KBM-7 (cell line): ENCODE data around the gene ARL2BP.
"Not testable (repeated sequence)": the region's sequence is repeated elsewhere in the genome, so short reads cannot be mapped to it uniquely, and the experiment has no call there.

Source experiments
- DNase-seq: peaks from one replicate; pipeline ENCODE4 v3.0.0-alpha.2; 2015
- in situ Hi-C: fragments of 300-500 bp; cut with MboI; formaldehyde crosslinking; loops from 2 replicates; pipeline ENCODE4 v1.14.3; 2020; ENCODE audit warnings: low sequenced_read_pairs, low pct_unique_long_range_greater_than_20kb, mixed read lengths

The ARL2BP gene

DNA sequence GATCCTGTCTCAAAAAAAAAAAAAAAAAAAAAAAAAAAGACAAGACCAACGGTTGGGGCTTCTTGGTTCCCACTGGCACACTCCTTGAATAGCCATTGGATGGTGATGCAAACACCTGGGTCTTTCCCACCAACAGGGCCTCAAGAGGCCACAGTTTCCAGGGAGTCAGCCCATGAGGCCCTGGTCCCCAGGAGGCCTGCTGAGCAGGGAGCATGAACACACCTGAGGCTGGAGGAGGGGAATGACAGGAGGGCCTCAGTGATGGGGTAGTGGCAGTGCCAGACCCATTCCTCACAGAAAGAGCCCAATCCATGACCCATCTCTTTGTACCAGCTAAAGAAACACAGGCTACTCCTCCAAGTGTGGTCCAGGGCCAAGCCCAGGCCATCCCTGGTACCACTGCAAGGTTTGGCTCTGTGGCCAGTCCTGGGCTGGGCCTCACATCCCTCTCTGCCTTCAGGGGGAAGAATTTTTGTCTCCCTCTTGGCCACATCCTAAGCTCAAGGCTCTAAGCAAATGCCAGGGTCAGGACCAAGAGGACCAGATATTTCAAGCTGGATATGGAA lies 13.9 kb downstream of the ARL2BP start:
- in situ Hi-C loops, result no loop called here
- no peak for DNase-seq

DNA sequence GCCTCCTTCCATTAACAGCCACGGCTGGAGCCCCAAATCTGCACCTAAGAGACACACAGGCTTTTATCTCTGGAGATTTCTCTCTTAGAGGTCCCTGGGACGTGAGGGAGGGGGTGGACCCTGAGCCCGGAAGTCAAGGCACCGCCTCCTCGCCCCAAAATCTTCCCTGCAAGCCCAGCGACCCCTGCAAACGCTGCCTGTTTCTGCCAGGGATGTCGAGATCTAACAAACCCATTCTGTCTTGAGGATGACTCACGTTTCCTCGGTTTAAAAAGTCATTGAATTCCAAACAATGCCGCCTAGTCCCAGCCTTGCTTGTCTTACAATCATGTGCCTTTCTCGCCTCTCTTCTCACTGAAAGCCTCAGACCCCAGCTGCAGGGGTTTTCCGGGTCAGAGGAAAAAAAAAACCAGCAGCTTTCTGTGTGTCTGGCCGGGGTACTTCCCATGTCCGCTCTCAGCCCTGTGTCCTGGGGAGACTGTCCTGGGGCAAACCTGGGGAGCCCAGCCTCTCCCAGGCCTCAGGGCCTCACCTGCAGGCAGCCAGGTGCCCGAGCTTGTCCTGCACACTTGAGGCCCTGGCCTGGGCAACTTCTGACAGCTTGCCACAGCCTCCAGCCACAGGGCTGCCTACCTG lies 15.4 kb downstream of the ARL2BP start:
- in situ Hi-C loops, result no loop called here
- no peak for DNase-seq

DNA sequence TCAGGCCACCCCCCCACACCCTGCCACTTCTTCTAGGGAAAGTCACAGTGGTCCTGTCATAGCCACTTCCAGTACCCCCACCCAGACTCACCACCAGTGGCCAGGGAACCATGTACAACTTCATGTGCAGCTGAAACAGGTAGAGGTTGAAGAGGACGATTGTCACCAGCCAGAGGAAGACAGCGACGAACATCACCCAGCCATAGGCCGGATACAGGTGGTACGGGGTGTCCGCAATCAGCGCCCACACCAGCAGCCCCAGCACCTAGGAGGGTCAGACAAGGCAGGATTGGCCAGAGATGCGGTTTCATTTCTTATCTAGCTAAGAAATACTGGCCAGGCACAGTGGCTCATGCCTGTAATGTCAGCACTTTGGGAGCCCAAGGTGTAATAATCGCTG lies 16.7 kb downstream of the ARL2BP start:
- no peak for DNase-seq
- in situ Hi-C loops, result no loop called here

DNA sequence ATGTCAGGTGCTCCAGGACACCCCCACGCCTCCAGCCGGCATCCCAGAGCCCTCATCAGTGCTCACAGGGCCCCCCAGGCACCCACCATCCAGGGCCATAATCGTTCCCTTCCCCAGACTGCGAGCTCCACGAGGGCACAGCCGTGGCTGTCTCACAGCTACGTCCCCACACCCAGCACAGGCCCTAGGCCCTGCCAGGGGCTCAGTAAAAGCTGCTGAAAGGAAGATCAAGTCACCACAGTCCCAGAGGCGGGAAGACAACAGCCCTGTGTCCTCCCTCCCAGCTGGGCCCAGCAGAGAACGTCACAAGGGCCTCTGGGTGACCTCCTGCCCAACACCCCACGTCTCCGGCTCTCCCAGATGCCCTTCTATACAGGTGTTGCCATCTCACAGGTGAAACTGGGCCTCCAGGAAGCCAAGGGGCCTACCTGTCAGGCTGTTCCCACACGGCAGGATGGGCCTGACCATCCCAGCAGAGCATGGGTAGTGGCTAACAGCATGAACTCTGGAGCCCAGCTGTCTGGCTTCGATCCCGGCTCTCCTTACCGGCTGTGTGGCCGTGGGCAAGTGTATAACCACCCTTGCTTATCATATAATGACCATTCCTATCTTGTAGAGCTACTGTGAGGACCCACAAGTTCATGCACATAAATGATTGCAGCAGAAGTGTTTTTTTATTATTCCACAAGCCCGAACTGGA lies 17.9 kb downstream of the ARL2BP start:
- in situ Hi-C loops, result no loop called here
- DNase-seq, result no peak

DNA sequence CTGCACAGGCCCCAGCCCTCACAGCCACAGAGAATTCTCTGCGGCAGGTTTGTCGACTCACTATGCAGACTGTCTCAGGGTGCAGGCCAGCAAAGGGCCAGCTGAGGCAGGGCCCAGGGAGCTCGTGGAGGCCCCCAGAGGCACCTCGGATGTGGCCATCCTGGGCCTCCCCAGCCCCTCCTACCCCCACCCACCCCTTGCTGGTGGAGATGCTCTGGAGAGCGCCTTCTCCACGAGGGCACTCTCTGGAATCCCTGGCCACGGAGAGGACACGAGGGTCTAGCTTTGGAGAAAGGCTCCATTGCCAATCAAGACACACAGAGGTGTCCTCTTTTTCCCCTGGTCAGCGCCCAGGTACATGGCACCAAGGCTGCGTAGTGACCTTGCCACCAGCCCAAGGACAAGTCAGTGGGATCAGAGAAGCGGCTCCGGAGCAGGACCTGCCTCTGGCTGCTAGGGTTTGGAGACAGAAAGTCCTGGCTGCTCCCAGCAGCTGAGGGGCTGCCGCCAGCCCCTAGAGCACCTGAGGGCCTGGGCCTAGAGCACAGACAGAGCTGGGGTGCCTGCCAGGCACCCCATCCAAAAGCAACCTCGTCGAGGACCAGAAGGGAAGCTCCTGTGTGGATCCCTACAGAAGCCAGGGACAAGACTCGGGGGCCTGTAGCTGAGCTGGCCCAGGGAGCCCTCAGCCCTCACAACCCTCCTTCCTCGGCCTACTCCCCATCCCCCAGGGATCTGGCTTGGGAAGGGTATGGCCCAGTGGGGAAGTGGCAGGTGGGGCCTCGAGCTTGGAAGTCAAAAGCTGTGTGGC lies 18.7 kb downstream of the ARL2BP start:
- DNase-seq, result no peak
- in situ Hi-C loops, result no loop called here

DNA sequence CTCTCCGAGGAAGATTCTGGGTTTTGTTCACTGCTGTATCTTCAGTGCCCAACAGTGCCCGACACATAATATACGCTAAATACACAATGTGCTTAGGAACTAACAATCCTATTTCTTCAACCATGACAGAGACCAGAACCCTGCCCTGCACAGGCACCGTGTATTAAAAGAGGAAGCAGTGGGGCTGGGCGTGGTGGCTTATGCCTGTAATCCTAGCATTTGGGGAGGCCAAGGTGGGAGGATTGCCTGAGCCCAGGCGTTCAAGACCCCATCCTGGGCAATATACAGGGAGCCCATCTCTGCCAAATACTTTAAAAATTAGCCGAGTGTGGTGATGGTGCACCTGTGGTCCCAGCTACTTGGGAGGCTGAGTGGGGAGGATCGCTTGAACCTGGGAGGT lies 19.3 kb downstream of the ARL2BP start:
- in situ Hi-C loops, result no loop called here
- no peak for DNase-seq

DNA sequence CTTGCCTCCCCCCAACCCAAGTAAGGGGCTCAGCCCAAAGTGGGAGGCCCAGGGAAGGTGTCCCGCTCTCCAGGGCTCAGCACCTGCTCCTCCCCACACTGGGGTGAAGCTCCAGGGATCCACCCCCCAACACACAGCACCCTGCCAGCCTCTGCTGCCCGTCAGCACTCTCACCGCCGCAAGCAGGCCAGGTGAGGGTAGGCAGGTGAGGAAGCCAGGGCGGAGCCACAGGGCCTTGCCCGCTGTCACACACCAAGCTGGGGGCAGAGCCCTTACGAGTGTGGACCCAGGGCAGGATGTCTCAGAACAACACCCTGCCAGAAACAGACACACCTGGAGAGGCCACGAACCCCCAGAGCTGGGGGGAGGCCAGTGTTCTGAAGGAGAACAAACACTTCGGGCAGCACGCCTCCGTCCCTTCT lies 19.9 kb downstream of the ARL2BP start:
- DNase-seq, result no peak
- in situ Hi-C loops, result no loop called here

DNA sequence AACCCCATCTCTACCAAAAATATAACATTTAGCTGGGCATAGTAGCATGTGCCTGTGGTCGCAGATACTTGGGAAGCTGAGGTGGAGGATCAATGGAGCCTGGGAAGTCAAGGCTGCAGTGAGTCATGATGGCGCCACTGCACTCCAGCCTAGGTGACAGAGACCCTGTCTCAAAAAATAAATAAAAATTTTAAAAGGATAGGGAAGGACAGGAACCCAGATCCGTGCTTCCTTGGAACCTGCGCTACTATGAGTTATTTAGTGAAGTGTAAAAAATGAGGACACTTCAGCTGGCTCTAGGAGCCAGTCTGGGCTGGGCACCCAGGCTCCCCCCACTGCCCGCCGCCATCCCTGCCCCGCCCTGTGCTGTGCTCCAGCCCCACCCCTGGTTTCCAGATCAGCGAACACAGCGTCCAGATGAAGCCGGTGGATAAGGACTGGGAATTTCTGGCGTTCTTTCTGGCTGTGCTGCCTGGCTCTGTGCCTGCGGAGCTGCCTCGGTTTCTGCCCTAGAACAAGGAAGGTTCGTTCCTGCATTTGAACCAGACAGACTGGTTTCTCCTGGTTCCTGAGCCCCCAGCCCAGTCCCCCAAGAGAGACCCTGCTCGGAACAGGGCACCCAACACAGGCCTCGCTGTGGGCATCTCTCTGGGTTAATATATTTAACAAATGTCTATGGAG lies 20.9 kb downstream of the ARL2BP start:
- DNase-seq, result no peak

DNA sequence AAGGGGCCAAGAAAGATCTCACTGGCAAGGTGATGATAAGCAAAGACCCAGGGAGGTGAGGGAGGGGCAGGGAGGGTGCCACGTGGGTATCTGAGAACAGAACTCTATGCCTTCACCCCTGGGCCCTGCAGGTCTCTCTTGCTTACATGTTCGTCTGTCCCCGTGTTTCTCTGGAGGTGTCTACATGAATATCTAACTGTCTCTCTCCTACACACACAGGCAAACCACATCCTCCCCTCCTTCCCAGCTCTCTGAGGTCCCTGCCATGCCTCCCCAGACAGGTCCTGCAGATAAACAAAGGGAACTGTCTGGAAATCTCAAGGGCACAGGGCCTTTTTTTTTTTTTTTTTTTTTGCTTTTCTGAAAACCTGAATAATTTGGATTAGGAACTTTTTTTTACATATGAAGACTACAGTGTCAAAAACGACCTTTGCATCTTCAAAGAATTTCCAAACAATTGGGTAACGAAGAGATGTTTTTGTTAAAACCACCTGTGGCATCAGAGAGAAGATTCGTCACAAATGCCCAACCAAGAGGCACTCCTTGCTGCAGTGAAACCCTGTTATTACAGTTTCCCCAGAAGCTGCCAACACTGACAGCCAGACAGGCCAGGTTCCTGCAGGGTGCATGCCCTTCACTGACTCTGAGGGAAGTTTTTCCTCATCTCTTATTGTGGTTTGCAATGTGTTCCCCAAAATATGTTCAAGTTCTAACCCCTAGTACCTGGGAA lies 21.6 kb downstream of the ARL2BP start:
- in situ Hi-C loops, result no loop called here
- peak; percentile 62 for DNase-seq

More for the DNA sequence above, 20.9 kb downstream of the ARL2BP start:
- in situ Hi-C loops, result no loop called here

DNA sequence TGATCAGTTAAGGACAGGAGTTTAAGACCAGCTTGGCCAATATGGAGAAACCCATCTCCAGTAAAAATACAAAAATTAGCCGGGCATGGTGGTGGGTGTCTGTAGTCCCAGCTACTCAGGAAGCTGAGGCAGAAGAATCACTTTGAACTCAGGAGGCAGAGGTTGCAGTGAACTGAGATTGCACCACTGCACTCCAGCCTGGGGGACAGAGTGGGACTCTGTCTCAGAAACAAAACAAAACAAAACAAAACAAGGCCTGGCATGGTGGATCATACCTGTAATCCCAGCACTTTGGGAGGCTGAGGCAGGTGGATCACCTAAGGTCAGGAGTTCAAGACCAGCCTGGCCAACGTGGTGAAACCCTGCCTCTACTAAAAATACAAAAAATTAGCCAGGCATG lies 22.3 kb downstream of the ARL2BP start:
- DNase-seq, in situ Hi-C loops: not testable (repeated sequence)

DNA sequence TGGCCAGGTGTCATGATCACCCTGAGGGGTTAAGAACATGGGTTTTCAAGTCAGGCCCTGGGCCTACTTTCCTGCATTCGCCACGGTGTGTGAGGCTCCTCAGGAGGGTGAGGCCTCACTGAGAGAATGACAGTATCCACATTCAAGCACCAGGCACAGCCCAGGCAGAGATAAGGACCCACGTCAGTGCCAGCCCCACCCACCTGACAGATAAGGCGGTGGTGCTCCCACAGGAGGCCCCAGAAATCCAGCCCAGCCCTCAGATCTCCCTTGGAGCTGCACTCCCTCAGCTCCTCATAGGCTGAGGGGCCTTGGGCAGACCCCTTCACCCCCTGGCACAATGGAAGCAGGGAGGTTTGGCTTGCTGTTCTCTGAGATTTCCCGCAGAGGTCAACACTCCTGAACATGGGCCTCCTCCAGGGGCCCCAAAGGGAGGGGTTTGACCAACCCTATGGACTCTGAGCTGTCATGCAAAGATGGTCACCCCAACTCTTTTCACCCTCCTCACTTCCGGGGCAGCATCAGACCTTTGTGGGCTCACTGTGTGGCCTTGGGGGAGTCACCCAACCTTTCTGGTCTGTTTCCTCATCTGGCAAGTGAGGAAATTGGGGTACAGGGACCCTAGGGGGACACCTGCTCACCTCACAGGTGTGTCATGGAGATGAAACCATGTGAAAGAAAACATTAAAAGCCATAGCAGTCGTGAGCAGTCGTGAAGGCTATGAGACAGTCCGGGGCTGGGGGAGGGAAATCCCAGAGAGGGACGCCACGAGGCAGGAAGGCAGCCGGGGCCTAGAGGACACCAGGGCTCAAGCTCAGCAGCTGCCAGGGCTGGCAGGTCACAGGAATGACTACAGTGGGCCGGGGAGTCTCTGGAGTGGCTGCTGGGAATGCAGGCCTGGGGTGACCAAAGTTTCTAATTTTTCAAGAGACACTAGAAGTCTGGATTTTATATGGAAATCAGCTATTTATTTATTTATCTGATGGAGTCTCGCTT lies 24.0 kb downstream of the ARL2BP start:
- in situ Hi-C loops, result no loop called here
- DNase-seq, result no peak

DNA sequence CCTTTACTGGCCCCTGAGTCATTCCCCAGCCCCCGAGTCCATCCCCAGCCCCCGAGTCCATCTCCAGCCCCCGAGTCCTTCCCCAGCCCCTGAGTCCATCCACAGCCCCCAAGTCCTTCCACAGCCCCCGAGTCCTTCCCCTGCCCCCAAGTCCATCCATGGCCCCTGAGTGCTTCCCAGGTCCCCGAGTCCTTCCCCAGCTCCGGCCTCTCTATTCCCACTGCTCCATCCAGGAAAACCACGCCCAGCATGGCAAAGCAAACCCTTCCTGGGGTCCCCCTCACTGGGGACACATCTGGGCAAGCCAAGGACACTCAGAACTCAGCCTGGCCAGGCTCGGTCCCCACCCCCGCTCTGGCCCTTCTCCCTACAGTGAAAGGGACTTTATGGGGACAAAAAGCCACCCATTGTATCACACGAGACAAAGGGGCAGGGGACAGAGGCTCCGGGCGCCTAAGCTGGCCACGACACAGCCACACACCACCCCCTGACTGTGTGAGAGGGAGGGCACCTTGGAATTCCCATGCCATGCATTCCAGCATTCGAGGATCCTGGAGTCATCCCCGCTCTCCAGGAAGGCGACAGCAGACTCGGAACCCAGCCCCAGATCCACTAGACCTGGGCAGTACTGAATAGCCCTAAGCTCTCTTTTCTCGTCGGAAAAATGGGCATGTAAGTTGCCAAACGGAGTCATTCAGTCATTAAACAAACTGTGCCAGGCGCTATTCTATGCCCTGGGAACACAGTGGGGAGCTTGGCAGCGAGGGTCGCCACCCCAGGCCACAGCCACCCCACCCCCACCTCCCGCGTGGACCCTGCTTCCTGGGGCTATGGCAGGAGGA lies 25.4 kb downstream of the ARL2BP start:
- no peak for DNase-seq
- in situ Hi-C loops, result no loop called here

DNA sequence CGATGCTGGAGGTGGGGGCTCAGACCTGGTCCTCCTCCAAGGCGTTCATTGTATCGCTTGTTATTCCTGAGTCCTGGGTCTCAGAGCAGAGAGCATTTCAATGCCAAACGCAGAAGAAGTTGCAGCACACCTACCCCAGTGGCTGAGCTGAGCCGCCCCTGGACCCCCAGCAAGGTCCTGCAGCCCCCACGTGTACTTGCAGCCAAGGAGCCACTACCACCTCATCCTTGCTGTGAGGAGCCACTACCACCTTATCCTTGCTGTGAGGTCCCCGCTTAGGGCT lies 25.9 kb downstream of the ARL2BP start:
- no peak for DNase-seq
- in situ Hi-C loops, result no loop called here

DNA sequence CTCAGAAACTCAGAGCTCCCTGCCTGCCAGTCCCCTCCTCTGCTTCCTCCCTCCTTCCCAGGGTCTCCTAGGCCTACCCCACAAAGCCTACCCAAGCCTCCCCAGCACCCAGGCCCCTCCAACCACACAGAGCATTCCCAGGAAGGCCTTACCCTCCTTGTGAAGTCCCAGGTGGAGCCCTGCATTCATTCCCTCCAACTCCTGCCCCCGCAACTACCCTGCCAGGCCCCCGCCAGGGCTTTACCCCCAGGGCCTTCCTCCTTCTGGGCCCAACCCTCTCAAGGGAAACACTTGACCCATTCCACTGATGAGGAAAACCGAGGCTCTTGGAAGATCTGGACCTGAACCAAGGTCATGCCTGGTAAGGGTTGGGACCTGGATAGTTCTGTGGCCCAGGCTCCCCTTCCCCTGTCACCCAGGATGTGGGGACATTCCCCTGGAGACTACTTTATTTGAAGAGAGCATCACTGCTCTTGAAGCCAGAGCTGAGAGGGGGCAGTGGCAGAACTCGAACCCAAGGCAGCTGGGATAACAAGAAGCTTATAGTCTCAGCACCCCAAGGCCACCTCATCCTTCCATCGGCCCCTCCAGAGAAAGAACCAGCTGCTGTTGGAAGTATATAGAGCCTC lies 26.9 kb downstream of the ARL2BP start:
- DNase-seq, result no peak
- in situ Hi-C loops, result no loop called here

DNA sequence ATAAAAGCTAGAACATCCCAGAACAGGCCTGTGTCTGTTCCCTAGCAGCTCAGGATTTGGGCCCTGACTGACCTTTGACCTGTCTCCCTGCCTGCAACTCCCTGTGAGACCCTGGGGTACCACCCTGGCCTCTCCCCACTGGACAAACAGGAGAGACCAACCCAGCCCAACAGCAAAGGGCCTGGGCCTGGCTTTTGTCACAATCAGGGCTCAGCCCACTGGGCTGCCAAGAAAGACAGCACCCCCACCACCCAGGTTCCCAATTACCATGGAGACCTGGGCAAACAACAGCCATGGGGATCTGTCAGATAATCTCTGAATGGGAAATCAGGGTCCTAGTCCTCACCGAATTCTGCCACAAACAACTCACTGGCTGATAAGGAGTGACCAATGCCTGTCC lies 28.3 kb downstream of the ARL2BP start:
- DNase-seq, result no peak
- in situ Hi-C loops, result no loop called here

DNA sequence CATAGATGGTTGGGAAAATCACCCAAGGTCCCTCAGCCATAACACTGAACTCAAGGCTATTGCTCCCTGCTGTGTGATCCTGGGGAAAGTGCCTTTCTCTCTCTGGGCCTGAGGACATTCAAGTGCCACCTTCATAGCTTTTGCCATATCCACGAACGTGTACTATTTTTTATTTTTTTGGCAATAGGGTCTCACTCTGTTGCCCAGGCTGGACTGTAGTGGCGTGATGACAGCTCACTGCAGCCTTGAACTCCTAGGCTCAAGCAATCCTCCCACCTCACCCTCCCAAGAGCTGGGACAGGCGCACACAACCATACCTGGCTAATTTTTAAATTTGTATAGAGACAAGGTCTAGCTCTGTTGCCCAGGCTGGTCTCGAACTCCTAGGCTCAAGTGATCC lies 28.8 kb downstream of the ARL2BP start:
- in situ Hi-C loops, result no loop called here
- DNase-seq, result no peak

DNA sequence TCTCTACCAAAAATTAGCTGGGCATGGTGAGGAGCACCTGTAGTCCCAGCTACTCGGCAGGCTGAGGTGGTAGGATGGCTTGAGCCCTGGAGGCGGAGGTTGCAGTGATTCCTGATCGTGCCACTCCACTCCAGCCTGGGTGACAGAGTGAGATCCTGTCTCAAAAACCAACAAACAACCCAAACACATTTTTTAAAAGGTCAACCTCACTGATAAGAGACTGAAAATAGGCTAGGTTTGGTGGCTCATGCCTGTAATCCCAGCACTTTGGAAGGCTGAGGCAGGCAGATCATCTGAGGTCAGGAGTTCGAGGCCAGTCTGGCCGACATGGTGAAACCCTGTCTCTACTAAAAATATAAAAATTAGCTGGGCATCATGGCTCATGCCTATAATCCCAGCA lies 30.9 kb downstream of the ARL2BP start:
- in situ Hi-C loops, DNase-seq: not testable (repeated sequence)
